ENCODE measurements around the gene RAF1. TPM values are rescaled to one million over a fixed set of nuclear protein-coding genes. Genes with fewer than 3 reads are reported as not detected.

Gene RAF1
- total RNA-seq, 4 donors from 2014 or later = 74.5 to 123 (median 110) TPM

DNA sequence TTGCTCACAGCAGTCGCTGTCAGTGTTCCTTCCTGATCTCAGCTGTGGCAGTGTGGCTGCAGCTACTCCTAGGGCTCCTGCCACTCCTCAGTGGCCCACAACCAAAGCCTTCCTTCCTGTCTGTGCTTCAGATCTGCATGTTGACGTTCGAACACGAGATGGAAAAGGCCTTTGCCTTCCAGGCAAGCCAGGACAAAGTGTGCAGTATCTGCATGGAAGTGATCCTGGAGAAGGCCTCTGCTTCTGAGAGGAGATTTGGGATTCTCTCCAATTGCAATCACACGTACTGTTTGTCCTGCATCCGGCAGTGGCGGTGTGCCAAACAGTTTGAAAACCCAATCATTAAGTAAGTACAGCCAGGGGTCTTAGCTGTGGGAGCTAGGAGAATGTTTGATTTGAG is 89.3 kb downstream of the RAF1 start:
- Histone ChIP-seq H3K4me3 (no peak overlapping the region), H3K9me3 (no peaks in the 10 kb centered on the region), H3K27ac (no peak overlapping the region), H3K27me3 (no peaks in the 10 kb centered on the region), H3K4me1 (no peaks in the 10 kb centered on the region), H3K36me3 (no peaks in the 10 kb centered on the region)
- TF ChIP-seq, protein P1, sequence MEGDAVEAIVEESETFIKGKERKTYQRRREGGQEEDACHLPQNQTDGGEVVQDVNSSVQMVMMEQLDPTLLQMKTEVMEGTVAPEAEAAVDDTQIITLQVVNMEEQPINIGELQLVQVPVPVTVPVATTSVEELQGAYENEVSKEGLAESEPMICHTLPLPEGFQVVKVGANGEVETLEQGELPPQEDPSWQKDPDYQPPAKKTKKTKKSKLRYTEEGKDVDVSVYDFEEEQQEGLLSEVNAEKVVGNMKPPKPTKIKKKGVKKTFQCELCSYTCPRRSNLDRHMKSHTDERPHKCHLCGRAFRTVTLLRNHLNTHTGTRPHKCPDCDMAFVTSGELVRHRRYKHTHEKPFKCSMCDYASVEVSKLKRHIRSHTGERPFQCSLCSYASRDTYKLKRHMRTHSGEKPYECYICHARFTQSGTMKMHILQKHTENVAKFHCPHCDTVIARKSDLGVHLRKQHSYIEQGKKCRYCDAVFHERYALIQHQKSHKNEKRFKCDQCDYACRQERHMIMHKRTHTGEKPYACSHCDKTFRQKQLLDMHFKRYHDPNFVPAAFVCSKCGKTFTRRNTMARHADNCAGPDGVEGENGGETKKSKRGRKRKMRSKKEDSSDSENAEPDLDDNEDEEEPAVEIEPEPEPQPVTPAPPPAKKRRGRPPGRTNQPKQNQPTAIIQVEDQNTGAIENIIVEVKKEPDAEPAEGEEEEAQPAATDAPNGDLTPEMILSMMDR (IDR thresholded peaks at IDR 0.05) = no peak
- TF ChIP-seq POLR2A (IDR thresholded peaks at IDR 0.05) = no peak
- DNase-seq = no peak
- intact Hi-C loops (cut with DNase I; ENCODE audit: low total_unique reads) = no loop called here

DNA sequence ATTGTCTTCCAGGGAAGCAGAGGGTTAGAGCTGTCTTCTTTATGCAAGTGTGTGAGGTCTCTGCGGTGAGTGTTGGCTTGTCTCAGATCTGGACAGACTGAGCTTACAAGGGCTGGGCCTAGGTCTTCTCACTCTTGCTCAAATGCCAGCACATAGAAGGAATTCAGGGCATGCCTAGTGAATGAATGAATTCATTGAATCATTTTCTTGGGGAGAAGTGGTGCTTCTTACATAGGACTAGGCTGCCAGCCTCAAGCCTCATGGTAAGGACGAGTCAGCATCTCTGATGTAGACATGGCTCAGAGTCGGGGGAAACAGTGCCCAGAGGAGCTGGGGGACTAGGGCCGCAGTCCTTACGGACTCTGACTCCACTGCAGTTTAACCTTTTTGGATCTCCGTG is 89.8 kb downstream of the RAF1 start:
- no peak overlapping the region for H3K27ac ChIP-seq
- no peaks in the 10 kb centered on the region for H3K9me3 ChIP-seq
- no peak for DNase-seq
- no peak overlapping the region for H3K4me3 ChIP-seq
- no peaks in the 10 kb centered on the region for H3K36me3 ChIP-seq
- TF ChIP-seq, protein P1 (IDR thresholded peaks at IDR 0.05) = no peak
- TF ChIP-seq POLR2A (IDR thresholded peaks at IDR 0.05) = no peak
- no peaks in the 10 kb centered on the region for H3K4me1 ChIP-seq
- H3K27me3 ChIP-seq = no peaks in the 10 kb centered on the region
- intact Hi-C loops (cut with DNase I; ENCODE audit: low total_unique reads) = no loop called here

DNA sequence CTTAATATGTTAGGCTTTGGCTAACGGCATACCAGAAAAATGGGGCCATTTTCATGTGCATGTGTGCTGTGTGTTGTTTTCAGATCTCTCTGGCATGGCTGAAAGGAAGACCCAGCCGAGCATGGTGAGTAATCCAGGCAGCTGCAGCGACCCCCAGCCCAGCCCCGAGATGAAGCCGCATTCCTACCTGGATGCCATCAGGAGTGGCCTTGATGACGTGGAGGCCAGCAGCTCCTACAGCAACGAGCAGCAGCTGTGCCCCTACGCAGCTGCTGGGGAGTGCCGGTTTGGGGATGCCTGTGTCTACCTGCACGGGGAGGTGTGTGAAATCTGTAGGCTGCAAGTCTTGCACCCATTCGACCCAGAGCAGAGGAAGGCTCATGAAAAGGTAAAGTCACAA is 91.9 kb downstream of the RAF1 start:
- Histone ChIP-seq H3K27me3 (no peaks in the 10 kb centered on the region), H3K36me3 (no peaks in the 10 kb centered on the region), H3K4me3 (no peak overlapping the region), H3K4me1 (no peaks in the 10 kb centered on the region), H3K9me3 (peaks cover 0 to 2% of the 10 kb centered on the region in 2 donors), H3K27ac (no peak overlapping the region)
- intact Hi-C loops (cut with DNase I; ENCODE audit: low total_unique reads) = no loop called here
- TF ChIP-seq POLR2A (IDR thresholded peaks at IDR 0.05) = no peak
- TF ChIP-seq, protein P1 (IDR thresholded peaks at IDR 0.05) = no peak
- DNase-seq = no peak

DNA sequence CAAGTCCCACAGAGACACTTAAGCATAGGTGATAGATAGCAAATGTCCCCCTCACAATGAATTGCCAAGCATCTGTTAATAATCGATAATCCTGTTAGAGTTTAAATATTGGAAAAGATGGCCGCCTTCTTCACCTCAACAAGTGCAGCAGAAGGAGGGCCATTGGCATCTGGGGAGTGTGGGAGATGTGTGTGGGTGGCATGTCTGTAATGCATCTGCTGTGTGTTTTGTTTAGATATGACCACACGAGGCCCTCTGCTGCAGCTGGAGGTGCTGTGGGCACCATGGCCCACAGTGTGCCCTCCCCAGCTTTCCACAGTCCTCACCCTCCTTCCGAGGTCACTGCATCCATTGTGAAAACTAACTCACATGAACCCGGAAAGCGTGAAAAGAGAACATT is 94.1 kb downstream of the RAF1 start:
- Histone ChIP-seq H3K27me3 (no peaks in the 10 kb centered on the region), H3K9me3 (peaks cover 0 to 13% of the 10 kb centered on the region in 2 donors), H3K27ac (no peak overlapping the region), H3K36me3 (no peaks in the 10 kb centered on the region), H3K4me3 (no peak overlapping the region), H3K4me1 (no peaks in the 10 kb centered on the region)
- no peak for DNase-seq
- intact Hi-C loops (cut with DNase I; ENCODE audit: low total_unique reads) = no loop called here
- TF ChIP-seq, protein P1 (IDR thresholded peaks at IDR 0.05) = no peak
- TF ChIP-seq POLR2A (IDR thresholded peaks at IDR 0.05) = no peak

DNA sequence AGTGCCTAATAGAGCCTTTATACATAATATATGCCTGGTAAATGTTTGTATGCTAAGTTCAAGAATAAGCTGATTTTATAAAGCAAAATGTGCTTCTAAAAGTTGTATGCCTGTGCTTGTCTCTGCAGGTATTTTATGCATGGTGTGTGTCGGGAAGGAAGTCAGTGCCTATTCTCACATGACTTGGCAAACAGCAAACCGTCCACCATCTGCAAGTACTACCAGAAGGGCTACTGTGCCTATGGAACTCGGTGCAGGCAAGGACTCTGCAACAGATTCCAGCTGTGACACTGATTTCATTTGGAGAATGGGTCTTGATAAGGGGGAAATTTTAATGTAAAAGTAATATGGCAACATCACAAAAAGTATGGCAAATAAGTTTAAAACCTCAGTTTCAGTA is 95.2 kb downstream of the RAF1 start:
- no peaks in the 10 kb centered on the region for H3K36me3 ChIP-seq
- intact Hi-C loops (cut with DNase I; ENCODE audit: low total_unique reads) = no loop called here
- H3K27ac ChIP-seq = no peak overlapping the region
- no peak for TF ChIP-seq POLR2A (IDR thresholded peaks at IDR 0.05)
- TF ChIP-seq, protein P1 (IDR thresholded peaks at IDR 0.05) = no peak
- H3K4me3 ChIP-seq = no peak overlapping the region
- DNase-seq = no peak
- no peaks in the 10 kb centered on the region for H3K27me3 ChIP-seq
- peaks cover 0 to 13% of the 10 kb centered on the region in 2 donors for H3K9me3 ChIP-seq
- H3K4me1 ChIP-seq = no peaks in the 10 kb centered on the region

Measured in uterus (tissue), 4 donors.